IPS-18a (cell line): ENCODE measurements around the gene XXYLT1.
"Not testable (repeated sequence)": the region's sequence is repeated elsewhere in the genome, so short reads cannot be mapped to it uniquely, and the experiment has no call there.

Experiments used
- H3K27ac ChIP-seq: one replicate; pipeline ENCODE4 v1.5.1; 2013; ENCODE audit warnings: low read length
- H3K27me3 ChIP-seq: one replicate; pipeline ENCODE4 v1.6.1; 2013; ENCODE audit warnings: mild to moderate bottlenecking, low read length; ENCODE audit not compliant: control insufficient read depth, insufficient read depth
- H3K36me3 ChIP-seq: one replicate; pipeline ENCODE4 v1.6.1; 2013; ENCODE audit warnings: low read depth, low read length; ENCODE audit not compliant: control insufficient read depth
- H3K4me1 ChIP-seq: one replicate; pipeline ENCODE4 v1.6.1; 2013; ENCODE audit warnings: low read depth, low read length; ENCODE audit not compliant: control insufficient read depth
- H3K4me3 ChIP-seq: one replicate; pipeline ENCODE4 v1.5.1; 2013; ENCODE audit warnings: low read length
- H3K9ac ChIP-seq: one replicate; pipeline ENCODE4 v1.6.1; 2013; ENCODE audit warnings: mild to moderate bottlenecking, low read length, moderate library complexity
- H3K9me3 ChIP-seq: one replicate; pipeline ENCODE4 v1.6.1; 2013; ENCODE audit warnings: low read depth, low read length; ENCODE audit not compliant: control insufficient read depth

Gene XXYLT1

DNA sequence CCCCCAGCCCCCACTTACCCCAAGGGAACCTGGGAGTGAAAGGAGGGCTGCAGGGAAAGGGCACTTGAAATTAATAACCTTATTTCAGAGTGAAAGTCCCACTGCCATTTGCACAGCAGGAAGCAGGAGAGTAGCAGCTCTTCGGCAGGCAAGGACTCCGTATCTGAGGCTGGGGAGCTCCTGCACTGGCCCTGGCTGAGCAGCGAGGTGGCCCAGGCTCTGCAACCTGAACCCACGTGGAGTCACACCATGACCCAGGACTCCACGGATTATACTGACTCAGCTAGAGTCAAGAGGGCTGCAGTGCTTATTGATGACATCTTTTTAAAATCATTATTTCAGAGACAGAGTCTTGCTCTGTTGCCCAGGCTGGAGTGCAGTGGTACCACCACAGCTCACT lies 214.5 kb downstream of the XXYLT1 start:
- H3K27ac ChIP-seq, result no peak overlapping the region
- no peak overlapping the region for H3K4me3 ChIP-seq
- no peaks in the 10 kb centered on the region for H3K36me3 ChIP-seq
- H3K9ac ChIP-seq, result no peak overlapping the region
- H3K4me1 ChIP-seq, result no peaks in the 10 kb centered on the region
- H3K9me3 ChIP-seq, result no peaks in the 10 kb centered on the region
- no peaks in the 10 kb centered on the region for H3K27me3 ChIP-seq

DNA sequence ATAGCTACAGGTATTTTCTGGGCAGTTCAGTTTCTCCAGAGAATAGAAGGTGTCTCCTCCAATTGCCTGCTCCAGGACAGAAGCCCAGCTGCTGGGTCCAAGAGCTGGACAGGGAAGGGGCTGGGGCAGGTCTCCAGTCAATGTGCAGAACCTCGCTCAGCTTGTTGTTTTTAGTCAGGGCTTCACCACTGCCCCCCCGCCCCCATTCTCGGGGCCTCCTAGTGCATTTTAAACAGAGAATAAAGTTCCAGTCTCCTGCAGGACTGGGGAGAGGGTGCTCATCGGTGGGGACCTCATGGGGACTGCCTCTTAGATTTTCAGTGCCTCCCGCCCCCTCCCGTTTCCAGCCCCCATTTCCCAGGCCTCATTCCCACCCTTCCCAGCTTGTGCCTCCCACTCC lies 216.6 kb downstream of the XXYLT1 start:
- Histone ChIP-seq H3K9ac (no peak overlapping the region), H3K27me3 (no peaks in the 10 kb centered on the region), H3K9me3 (no peaks in the 10 kb centered on the region), H3K36me3 (no peaks in the 10 kb centered on the region), H3K4me3 (no peak overlapping the region), H3K27ac (no peak overlapping the region), H3K4me1 (no peaks in the 10 kb centered on the region)

DNA sequence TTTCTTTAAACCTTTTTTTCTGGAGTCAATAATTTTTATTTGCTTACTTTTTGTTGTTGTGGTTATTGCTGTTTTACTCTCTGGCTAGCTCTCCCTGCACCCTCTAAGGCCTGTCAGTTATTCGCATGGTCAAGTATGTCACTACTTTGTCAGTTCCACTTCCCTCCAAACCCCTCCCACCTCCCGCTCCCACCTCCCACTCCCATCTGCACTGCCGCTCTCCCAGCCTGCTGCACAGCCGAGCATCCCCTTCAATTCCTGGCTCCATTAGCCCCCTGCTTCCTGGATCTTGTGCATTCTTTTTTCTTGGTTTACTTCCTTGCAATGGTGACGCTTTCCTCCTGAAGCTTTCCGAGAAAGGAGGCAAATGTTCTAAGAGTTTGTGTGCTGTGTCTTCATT lies 218.0 kb downstream of the XXYLT1 start:
- Histone ChIP-seq H3K4me1 (no peaks in the 10 kb centered on the region), H3K9me3 (no peaks in the 10 kb centered on the region), H3K36me3 (no peaks in the 10 kb centered on the region), H3K27me3 (no peaks in the 10 kb centered on the region), H3K9ac (no peak overlapping the region), H3K27ac (no peak overlapping the region), H3K4me3 (no peak overlapping the region)

DNA sequence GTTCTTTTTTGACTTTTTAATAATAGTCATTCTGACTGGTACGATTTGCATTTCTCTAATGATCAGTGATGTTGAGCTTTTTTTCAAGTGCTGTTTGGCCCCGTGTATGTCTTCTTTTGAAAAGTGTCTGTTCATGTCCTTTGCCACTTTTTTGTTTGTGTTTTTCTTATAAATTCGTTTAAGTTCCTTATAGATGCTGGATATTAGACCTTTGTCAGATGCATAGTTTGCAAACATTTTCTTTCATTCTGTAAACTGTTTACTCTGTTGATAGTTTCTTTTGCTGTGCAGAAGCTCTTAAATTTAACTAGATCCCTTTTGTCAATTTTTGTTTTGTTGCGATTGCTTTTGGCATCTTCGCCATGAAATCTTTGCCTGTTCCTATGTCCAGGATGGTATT lies 220.7 kb downstream of the XXYLT1 start:
- H3K9ac ChIP-seq, H3K4me3 ChIP-seq, H3K27me3 ChIP-seq, H3K4me1 ChIP-seq, H3K36me3 ChIP-seq, H3K27ac ChIP-seq, H3K9me3 ChIP-seq: not testable (repeated sequence)

DNA sequence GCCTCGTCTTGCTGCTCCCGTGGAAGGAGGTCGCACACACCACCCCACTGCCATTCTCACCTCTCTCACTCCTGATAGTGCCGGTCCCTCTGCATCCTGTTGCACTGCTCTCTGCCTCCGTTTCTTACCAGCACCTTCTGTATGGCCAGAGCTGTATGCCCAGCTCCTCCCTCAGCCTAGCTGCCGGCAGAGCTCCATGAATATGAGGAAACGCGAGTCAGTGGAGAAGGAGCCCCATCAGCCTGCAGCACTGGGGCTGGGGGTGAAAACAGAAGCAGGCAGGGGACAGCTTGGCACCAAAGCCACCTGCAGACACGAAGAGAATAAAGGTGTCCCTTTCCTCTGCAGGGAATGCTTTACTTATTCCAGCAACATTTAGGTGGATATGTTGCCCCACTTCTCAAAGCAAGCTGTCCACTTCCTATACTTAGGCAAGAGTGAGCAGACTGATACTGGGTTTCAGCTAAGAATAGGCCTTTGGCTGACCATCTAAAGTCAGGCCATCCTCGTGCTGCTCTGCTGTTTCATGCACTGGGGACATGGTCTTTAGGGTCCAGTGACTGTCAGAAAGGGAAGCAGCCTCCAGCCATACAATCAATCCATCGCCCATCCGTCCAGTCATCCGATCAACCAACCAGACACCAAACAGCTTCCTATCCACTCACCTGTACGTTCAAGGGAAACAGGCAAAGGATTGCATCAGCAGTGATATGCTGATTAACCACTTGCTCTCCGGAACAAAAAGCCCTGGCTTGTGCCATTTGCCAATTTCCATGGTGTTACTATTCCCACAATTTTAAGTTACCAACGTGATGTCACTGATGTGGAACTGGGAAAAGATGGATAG lies 222.7 kb downstream of the XXYLT1 start:
- no peak overlapping the region for H3K27ac ChIP-seq
- no peak overlapping the region for H3K9ac ChIP-seq
- H3K4me1 ChIP-seq, result no peaks in the 10 kb centered on the region
- no peaks in the 10 kb centered on the region for H3K9me3 ChIP-seq
- H3K36me3 ChIP-seq, result no peaks in the 10 kb centered on the region
- no peaks in the 10 kb centered on the region for H3K27me3 ChIP-seq
- H3K4me3 ChIP-seq, result no peak overlapping the region

DNA sequence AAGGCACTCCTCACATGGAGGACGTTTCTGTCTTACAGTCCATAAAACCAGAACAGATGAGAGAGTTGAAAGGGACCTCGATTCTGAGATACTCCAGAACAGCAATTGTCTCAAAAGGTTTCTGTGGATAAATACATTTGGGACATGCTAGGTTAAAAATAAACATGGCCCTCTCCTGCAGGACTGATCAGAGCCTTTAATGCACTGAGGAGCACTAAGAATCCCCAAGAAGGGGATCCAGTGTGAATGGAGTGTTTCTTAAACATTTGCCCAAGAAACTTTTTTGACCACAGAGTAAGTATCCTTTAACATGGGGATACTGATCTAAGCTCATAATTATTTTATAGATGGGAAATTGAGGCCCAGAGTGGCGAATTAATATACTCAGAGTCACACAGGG lies 223.4 kb downstream of the XXYLT1 start:
- Histone ChIP-seq H3K36me3 (no peaks in the 10 kb centered on the region), H3K9ac (no peak overlapping the region), H3K9me3 (no peaks in the 10 kb centered on the region), H3K4me3 (no peak overlapping the region), H3K27me3 (no peaks in the 10 kb centered on the region), H3K27ac (no peak overlapping the region), H3K4me1 (no peaks in the 10 kb centered on the region)

DNA sequence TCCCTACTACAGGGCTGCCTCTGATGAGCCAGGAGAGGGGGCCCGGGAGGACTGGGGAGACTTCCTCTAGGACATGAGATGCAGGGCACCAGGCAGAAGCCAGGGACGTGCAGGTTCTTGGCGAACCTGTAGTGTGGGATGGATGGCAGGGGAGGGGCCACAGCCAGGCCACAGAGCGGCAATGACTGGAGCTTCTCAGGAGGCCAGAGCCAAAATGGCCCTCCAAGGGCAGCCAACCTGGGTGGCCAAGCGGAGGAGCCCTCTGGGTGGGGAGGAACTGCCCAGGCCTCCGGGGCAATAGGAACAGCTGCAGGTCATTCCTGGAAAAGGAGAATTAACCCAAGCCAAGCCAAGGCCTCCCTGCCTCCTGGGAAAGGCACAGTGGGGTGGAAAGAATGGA lies 224.5 kb downstream of the XXYLT1 start:
- no peak overlapping the region for H3K27ac ChIP-seq
- H3K4me1 ChIP-seq, result peaks cover 5% of the 10 kb centered on the region
- no peaks in the 10 kb centered on the region for H3K9me3 ChIP-seq
- no peak overlapping the region for H3K4me3 ChIP-seq
- H3K9ac ChIP-seq, result no peak overlapping the region
- H3K36me3 ChIP-seq, result no peaks in the 10 kb centered on the region
- no peaks in the 10 kb centered on the region for H3K27me3 ChIP-seq

DNA sequence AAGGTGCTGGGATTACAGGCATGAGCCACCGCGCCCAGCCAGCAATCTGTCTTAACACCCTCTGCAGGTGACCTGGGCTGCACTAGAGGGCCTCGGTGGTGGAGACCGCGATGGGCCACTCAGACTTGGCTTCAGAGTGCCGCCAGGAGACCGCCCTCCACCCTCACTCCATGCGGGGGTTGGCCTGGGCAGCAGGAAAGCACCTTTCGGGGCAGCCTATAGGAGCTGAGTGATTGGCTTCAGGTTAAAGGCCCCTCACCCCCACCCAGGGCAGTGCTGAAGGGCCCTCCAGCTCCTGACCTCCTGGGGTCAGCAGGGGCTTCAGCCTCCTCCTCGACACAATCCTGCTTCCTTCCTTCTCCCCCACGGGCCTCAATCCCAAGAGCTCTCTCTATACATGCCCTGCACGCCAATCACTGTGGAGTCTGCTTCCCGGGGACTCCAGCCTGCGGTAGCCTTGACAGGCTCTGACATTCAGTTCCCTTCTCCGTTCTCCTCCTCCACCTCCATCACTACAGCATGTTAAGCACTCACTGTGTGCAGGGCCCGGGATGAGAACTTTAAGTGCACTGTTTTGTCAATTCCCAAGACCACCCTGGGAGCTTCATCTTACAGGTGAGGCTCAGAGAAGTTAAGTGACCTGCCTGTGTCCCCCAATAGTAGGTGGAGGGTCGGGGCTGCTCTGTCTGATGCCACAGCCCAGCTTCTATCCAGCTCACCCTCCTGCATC lies 225.3 kb downstream of the XXYLT1 start:
- Histone ChIP-seq H3K4me3 (no peak overlapping the region), H3K36me3 (no peaks in the 10 kb centered on the region), H3K9ac (no peak overlapping the region), H3K4me1 (peaks cover 5% of the 10 kb centered on the region), H3K9me3 (no peaks in the 10 kb centered on the region), H3K27ac (no peak overlapping the region), H3K27me3 (no peaks in the 10 kb centered on the region)

DNA sequence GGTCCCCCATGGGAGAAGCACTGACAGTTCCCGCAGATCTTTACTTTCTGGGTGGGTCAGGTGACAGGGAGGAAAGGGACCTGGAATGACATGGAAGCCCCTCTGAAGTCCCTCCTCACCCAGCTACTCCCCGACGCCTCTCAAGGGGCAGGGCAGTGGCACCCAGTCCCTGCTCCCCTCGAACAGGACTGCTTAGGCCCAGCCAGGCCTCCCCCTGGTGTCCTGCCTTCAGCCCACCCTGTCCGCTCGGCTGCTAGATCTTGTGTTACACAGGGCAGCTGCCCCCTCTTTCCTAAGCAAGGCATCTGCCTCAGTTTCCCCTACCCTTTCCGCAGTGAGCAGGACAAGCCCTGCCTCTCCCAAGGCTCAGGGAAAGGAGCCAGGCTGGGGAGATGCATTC lies 226.5 kb downstream of the XXYLT1 start:
- peaks cover 6% of the 10 kb centered on the region for H3K4me1 ChIP-seq
- no peak overlapping the region for H3K4me3 ChIP-seq
- H3K9ac ChIP-seq, result no peak overlapping the region
- H3K9me3 ChIP-seq, result no peaks in the 10 kb centered on the region
- no peaks in the 10 kb centered on the region for H3K36me3 ChIP-seq
- no peak overlapping the region for H3K27ac ChIP-seq
- H3K27me3 ChIP-seq, result no peaks in the 10 kb centered on the region

DNA sequence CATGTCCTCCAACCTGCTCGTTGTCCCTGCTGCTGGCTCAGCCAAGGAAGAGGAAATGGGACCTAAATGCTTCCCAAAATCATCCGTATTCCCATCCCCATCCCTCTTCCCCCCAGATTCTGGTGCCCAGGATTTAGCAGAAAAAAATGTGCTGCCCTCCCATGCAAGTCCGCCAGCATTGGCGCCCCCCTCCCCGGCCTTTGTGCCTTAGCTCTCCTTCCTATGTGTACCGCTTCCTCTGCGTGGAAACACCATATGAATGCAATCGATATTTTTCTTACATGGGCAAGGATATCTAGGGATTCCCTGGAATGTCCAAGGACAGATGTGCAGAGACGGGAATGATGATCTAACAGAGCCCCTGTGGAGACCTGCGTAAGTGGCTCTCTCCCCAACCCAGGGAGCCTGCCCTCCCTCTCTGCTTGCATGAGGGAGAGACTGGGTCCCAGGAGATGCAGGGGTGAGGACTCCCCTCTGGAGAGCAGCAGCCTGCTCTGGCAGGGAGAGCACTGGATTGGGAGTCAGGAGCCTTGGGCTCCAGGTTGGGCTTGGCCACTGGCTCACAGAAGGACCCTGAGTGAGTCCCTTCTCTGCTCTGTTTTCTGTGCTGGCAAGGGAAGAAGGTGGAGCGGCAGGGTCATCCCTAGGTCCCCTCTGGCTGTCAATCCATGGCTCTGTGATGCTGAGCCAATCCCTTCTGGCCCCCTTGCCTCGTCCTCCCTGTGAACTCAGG lies 227.2 kb downstream of the XXYLT1 start:
- Histone ChIP-seq H3K4me1 (peaks cover 9% of the 10 kb centered on the region), H3K36me3 (no peaks in the 10 kb centered on the region), H3K27ac (no peak overlapping the region), H3K9me3 (no peaks in the 10 kb centered on the region), H3K9ac (no peak overlapping the region), H3K4me3 (no peak overlapping the region), H3K27me3 (no peaks in the 10 kb centered on the region)

DNA sequence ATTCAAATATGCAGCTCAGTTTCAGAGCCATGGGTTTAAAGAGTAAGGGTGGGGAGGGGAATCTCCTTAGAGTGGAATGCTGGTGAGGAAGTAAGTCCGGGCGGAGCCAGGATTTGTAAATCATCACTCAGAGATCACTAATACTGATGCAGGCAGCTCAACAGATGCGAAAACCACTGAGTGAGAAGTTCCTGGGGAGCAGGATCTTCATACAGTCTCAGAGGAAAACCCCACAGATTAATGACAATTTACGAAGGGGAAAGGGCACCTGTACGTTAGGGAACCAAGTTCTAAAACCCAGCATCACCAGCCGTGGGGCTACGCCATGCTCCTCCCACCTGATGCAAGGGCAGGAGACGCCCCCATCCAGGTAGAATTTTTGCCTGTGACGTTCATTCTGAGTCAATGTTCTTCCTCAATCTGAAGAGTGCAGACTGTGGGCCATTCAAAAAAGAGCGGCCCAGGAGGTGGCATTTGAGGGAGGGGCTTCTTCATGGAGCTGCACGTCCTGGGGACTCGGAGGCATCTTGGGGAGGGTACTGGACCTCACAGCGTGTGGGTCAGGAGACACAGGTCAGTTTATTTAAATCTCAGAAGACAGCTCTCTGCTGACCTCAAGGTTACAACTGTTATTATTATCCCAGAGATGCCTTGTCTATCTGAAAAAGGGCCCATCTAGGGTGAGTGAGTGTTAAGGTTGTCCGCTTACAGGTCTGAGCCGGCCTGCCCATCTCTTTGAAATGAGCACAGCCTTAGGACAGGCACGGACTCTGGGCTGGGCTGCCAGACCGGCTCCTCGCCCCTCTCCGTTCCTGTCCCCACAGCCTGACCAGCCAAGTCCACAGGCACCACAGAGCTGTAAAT lies 228.0 kb downstream of the XXYLT1 start:
- no peak overlapping the region for H3K9ac ChIP-seq
- H3K4me1 ChIP-seq, result peaks cover 9% of the 10 kb centered on the region
- H3K27me3 ChIP-seq, result no peaks in the 10 kb centered on the region
- H3K27ac ChIP-seq, result no peak overlapping the region
- H3K9me3 ChIP-seq, result no peaks in the 10 kb centered on the region
- no peak overlapping the region for H3K4me3 ChIP-seq
- H3K36me3 ChIP-seq, result no peaks in the 10 kb centered on the region
